SHP77 (cell line): ENCODE measurements around the gene KATNB1.

Experiments used
- DNase-seq, 2 experiments: peaks; one replicate each; lab custom pipeline; 2025; lab: John Stamatoyannopoulos, UW

KATNB1 gene

GRCh38 chr16:57756424-57757325 lies 21.1 kb downstream of the KATNB1 start:
- no peak for DNase-seq

DNA sequence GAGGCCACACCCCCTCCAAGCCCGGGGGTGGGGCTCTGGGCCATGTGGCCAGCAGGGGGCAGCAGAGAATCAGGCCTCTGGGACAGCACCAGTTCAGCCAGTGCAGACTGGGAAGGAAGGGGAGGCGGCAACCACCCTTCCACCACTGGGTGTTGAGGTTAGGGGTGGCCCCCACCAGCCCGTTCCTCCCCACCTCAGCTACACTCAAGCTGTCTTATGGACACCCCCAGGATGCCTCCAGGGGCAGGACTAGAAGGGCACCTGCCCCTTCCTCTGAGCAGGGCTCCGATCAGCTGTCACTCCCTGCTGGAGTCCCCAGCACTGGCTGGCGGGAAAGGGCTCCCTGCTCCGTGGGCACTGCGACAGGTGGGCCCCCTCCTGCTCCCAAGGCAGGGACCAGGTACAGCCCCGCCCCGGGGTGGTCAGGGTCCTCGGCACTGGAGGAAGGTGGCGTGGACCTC lies 21.8 kb downstream of the KATNB1 start:
- DNase-seq: peak; percentile 38 to 45

DNA sequence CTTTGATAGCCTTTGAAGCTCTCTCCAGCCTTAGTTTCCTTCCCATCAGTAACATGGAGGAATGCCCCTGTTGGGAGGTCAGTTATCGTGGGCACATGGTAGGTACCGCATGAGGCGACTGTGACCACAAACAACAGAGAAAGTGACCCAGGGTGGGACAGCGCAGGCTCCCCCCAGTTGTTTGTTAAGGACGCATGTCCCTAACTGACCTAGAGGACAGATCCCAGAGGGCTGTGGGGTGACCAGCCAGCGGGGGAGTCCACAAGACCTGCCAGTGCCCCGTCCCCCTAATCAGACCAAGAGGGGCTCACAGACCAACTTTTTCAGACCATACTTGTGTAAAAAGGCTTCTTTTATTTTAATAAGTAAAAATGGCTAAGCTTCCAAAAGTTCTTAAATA lies 22.3 kb downstream of the KATNB1 start:
- no peak for DNase-seq

- DNase-seq: no peak
Observed at GRCh38 chr16:57758331-57759117, 23.0 kb downstream of the KATNB1 start.

DNA sequence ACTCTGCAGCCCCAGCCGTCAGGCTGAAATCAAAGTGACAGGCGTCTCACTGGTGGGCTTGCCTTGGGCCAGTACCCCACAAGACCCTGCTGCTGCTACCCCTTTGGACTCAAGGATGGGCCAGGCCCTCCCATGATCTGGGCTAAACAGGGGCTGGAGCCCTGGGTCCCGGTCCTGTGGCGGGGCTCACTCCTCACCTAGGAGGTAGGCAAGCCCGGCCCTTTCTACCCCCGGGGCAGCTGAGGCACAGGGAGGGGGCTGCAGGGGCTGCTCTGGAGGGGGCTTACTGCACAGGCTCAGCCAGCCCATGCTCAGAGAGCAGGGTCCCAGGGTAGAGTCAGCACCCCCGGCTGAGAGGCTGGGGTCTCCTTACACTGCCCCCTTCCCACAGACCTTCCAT lies 23.6 kb downstream of the KATNB1 start:
- no peak for DNase-seq

DNA sequence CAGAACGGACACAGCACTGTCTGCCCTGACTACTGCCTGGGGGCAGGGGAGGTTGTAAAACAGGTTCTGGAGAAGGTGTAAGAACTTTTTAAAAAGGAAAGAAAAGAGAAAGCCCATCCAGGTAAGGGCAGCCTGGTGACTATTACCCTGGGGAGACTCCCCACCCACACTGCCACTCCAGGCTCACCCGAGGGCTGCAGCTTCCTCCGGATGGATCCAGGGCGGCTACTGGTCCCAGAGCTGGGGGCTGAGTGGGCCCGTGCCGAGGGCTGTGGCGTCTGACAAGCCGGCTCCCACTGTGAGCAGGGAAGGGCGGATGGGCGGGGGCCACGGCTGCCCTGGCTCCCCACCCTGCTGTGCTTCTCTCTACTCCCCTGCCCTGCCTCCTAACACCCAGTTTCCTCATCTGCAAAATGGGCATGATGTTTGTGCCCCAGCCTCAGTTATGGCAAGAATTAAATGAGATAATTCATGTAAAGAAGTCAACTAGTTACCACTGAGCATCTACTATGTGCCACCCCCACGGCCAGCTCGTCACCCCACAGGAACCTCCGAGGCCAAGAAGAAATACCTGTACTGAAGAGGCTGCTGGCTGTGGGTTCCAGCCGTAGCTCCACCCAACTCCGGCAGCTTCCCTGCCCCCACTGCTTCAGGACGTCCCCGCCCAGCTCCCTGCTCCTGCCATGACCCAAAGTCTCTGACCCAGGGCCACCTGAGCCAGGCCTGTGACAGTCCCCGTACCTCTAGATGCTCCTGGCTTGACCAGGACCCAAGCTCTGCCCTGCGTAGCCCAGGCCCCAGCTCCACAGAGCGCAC lies 24.2 kb downstream of the KATNB1 start:
- DNase-seq: no peak

- DNase-seq: no peak
Observed at GRCh38 chr16:57760357-57761160, 25.0 kb downstream of the KATNB1 start.

GRCh38 chr16:57761301-57761700 lies 25.7 kb downstream of the KATNB1 start:
- no peak for DNase-seq

- no peak for DNase-seq
Observed at GRCh38 chr16:57761957-57762356, 26.4 kb downstream of the KATNB1 start.

DNA sequence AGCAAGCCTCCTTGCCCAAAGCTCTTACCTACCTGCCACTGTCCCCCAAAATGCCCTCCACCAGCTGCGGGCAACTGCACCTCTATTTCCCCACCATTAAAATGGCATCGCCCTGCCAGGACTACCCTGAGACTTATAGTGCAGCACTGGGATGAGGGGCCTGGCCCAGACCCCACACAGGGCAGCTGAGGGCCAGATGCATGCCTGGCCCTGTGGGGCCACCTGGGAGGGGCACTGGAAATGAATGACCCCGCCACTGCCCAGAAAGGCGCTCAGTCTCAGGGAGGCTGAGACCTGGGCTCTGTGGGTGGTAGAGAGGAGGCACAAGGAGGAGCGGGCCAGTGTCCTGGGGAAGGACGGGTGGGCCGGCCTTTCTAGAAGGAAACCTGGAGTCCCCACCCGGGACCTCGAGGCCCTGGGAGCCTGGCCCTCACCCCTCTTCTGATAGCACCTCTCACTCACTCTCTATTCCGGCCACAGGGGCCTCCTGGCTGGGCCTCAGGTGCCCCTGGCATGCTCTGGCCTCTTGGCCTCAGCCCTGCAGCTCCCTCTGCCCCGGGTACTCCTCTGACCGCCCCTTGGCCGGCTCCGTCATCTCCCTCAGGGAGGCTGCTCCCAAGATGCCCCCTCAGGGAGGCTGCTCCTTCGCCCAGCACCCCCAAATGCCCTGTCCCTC lies 26.9 kb downstream of the KATNB1 start:
- DNase-seq: no peak

GRCh38 chr16:57763285-57764005 lies 27.9 kb downstream of the KATNB1 start:
- no peak for DNase-seq

- DNase-seq: no peak
Observed at GRCh38 chr16:57764006-57764340, 28.4 kb downstream of the KATNB1 start.

- DNase-seq: no peak
Observed at GRCh38 chr16:57764341-57765159, 29.0 kb downstream of the KATNB1 start.

DNA sequence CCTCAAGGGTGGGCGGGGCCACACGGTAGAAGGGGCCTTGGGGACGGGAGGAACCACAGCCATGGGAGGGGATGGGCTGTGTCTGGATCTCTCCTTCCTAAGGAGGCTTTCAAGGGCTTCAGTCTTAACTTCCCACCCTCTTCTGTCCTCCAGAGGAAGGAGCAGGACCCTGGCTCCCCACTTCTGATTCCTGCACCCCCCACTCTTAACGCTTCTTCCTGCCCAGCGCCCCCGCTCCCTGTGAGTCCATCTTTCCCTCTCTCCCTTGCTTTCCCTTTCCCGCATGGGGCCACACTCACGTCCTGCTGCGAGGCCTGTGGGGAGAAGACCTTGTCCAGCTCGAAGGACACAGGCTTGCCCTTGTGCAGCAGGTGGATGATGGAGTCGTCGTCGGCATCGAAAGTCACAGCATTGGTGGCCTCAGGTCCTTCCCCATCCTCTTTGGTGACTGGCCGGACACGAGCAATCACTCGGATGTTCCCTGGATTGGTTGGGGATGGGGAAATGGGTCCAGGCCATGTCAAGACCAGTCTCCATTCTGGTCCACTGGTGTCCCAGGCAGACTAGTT lies 29.7 kb downstream of the KATNB1 start:
- DNase-seq: no peak

GRCh38 chr16:57766714-57767348 lies 31.3 kb downstream of the KATNB1 start:
- no peak for DNase-seq

DNA sequence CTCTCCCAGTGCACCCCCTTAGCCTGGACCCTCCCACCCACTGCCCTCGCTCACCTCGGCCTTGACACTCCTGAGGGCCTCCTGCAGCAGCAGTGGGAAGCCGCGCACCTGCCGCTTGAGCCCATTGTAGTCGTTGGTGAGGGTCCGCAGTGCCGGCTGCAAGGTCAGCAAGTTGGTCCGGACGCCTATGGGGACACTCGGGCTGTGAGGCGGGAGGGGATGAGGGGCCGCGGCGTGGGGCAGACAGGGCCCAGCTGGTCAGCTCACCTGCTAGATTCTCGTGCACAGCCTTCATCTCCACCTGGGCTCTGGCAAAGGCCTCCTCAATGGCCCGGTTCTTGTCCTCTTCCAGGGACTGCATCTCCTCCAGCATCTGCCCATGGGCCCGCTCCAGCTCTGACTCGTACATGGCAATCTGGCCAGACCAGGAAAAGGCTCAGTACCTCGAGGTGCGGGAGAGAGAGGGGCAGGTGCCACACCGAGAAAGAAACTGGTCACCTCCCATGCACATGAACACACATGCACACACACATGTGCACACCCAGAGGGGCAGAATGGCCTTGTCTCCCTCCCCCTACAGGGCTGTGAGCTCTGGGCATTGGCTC lies 34.1 kb downstream of the KATNB1 start:
- DNase-seq: no peak

DNA sequence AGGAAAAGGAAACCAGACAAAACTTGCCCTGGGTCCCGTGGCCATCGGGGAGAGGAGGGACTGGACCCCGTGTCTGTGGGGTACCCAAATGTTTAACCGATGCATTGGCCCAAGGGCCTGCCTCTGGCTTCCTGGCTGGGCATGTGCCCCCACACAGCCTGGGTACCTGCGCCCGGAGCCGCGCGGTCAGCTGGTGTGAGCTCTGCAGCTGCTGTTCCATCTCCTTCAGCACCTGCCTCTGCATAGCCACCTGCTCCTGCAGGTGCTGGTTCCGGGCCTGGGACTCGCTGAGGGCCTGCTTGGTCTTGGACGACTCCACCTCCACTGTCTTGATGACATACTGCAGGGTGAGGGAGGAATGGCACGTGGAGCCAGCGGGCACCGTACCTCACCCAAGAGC lies 34.8 kb downstream of the KATNB1 start:
- peak in 1 of 2 experiments; percentile 15 for DNase-seq
